ENCODE results near the gene NBEA.

- TF ChIP-seq CTCF (IDR thresholded peaks at IDR 0.05 in 2 of 3, conservative IDR thresholded peaks at IDR 0.05 in 1 of 3; ENCODE audit: borderline replicate concordance in 1 of 3, insufficient read depth in 1 of 3, low read depth in 2 of 3, low read length in 2 of 3), result no peak
- no peak for TF ChIP-seq YY1 (IDR thresholded peaks at IDR 0.05; ENCODE audit: extremely low read depth, insufficient replicate concordance, low read depth, low read length)
- no peak for TF ChIP-seq EZH2phosphoT487 (IDR thresholded peaks at IDR 0.05; ENCODE audit: borderline replicate concordance)
- TF ChIP-seq JUND (IDR thresholded peaks at IDR 0.05), result no peak
- TF ChIP-seq POLR2AphosphoS5 (IDR thresholded peaks at IDR 0.05; ENCODE audit: low read depth, low read length), result no peak
- no peak for TF ChIP-seq RAD21 (IDR thresholded peaks at IDR 0.05; ENCODE audit: low read depth)
- TF ChIP-seq REST (IDR thresholded peaks at IDR 0.05; ENCODE audit: low read depth), result no peak
- no peak for TF ChIP-seq EGR1 (IDR thresholded peaks at IDR 0.05; ENCODE audit: low read depth)
- no peak for TF ChIP-seq POLR2A (IDR thresholded peaks at IDR 0.05; ENCODE audit: borderline replicate concordance, extremely low read depth, insufficient read depth, insufficient read length)
- TF ChIP-seq ATF3 (IDR thresholded peaks at IDR 0.05), result no peak
- TF ChIP-seq SRF (IDR thresholded peaks at IDR 0.05; ENCODE audit: low read depth), result no peak
- no peak for TF ChIP-seq EZH2 (IDR thresholded peaks at IDR 0.05)
Observed at GRCh38 chr13:35470671-35471661, 528.9 kb downstream of the NBEA start.
